ENCODE measurements around the gene LACRT.

The LACRT gene

DNA sequence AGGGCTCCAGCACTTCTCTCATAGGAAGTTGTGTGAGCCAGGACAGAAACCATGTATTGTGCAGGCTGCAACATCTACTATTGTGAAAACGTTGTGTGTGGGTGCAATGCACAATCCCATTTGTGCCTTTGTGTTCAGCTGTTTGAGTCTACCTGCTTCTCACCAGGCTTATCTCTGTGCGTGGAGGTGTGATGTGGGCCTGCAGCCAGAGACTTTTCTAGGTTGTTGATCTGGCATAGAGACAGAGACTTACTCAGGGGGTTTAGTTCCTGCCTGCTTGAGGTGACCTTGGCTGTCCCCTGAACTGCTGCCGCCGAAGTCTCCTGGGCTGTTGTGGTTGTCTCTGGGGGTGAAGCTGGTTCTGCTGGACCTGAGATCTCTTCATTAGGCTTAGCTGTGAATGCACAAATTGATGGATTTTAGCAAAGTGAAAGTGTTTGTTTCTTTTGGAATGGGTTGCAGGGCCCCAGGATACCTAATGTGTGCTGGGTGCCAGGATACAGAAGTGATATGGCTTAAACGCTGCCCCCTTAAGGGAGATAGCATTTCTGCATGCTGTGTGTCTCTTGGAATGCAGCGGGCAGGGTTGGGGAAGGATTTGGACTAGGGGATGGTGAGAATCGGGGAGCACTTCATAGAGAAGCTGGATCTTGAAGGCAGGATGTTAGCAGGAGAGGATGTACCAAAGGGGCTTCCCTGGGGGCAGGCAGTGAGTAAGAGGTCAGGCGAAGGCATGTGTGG is 2.5 kb downstream of the LACRT start:
- TF ChIP-seq, protein P1, sequence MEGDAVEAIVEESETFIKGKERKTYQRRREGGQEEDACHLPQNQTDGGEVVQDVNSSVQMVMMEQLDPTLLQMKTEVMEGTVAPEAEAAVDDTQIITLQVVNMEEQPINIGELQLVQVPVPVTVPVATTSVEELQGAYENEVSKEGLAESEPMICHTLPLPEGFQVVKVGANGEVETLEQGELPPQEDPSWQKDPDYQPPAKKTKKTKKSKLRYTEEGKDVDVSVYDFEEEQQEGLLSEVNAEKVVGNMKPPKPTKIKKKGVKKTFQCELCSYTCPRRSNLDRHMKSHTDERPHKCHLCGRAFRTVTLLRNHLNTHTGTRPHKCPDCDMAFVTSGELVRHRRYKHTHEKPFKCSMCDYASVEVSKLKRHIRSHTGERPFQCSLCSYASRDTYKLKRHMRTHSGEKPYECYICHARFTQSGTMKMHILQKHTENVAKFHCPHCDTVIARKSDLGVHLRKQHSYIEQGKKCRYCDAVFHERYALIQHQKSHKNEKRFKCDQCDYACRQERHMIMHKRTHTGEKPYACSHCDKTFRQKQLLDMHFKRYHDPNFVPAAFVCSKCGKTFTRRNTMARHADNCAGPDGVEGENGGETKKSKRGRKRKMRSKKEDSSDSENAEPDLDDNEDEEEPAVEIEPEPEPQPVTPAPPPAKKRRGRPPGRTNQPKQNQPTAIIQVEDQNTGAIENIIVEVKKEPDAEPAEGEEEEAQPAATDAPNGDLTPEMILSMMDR (conservative IDR thresholded peaks at IDR 0.05): peak; percentile 32
- TF ChIP-seq ZFX (IDR thresholded peaks at IDR 0.05): no peak
- no peak overlapping the region for H3K27ac ChIP-seq

DNA sequence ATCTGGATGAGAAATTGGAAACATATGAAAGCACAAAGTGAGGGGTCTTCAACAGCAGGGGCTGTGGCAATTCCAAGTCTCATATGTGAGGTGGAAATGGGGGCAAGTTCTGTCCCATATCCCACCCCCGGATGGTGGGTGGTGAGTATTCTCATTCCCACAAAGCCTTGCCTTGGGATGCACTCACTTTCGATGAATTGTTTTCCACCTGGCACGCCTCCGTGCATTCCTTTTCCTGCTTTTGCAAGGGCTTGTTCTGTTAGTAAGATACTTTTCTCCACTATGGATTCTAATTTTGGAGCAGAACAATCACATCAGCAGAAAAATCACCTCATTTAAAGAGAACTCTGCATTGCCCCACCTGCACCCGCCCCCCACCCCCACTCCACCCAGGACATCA is 3.1 kb downstream of the LACRT start:
- TF ChIP-seq, protein P1 (conservative IDR thresholded peaks at IDR 0.05): no peak
- TF ChIP-seq ZFX (IDR thresholded peaks at IDR 0.05): no peak
- H3K27ac ChIP-seq: no peak overlapping the region

DNA sequence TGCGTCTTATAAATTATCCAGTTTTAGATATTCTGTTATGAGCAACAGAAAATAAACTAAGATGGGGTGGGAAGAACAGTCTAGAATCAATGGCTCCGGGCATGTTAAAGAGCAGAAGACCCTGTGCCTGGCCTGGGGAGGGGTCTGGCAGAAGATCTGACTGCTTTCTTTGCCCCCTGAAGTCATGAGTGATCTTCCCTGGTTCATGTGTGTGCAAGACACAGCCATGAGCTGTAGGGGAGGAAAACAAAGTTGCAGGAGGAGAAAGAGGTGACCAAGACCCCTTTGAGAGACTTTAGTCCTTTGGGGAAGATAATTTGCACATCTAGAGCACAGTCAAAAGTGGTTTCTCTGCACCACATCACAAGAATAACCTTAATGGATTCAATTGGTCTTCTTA is 4.8 kb downstream of the LACRT start:
- H3K27ac ChIP-seq: no peak overlapping the region
- no peak for TF ChIP-seq ZFX (IDR thresholded peaks at IDR 0.05)
- TF ChIP-seq, protein P1 (conservative IDR thresholded peaks at IDR 0.05): no peak

DNA sequence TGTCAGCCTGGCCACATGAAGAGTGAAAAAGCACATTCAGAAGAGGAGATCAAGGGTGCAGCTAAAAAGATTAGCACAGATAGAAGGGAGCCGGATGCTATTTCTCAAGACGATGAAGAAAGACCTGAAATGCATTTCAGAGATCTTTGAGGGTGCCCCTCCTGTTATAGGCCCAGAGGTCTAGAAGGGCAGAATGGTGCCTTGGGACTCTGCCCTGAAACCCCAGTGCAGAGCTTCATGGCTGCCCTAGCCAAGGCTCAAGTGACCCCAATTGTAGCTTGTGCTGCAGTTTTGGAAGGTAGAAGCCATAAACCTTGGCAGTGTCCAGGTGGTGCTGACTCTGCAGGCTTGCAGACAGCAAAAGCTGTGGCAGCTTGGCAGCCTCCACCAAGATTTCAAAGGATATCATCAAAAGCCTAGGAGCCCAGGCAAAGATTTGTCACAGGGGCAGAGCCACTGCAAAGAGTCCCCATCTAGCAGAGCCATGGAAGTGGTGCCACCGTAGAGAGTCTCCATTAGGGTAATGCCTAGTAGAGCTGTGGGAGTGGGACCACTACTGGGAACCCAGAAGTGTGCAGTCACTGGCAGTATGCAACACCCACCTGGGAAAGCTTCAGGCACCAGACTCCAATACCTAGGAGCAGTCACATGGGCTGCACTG is 6.4 kb downstream of the LACRT start:
- no peak overlapping the region for H3K27ac ChIP-seq
- TF ChIP-seq, protein P1 (conservative IDR thresholded peaks at IDR 0.05): no peak
- no peak for TF ChIP-seq ZFX (IDR thresholded peaks at IDR 0.05)

DNA sequence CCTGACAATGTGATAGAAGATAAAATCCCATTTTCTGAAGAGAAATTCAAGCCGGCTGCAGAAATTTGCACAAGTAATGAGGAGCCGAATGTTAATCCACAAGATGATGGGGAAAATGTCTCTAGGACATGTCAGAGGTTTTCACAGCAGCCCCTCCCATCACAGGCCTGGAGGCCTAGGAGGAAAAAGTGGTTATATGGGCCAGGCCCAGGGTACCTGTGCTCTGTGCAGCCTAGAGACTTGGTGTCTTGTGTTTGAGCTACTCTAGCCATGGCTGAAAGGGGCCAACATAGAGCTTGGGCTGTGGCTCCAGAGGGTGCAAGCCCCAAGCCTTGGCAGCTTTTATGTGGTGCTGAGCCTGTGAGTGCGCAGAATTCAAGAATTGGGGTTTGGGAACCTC is 7.4 kb downstream of the LACRT start:
- H3K27ac ChIP-seq: no peak overlapping the region
- TF ChIP-seq, protein P1 (conservative IDR thresholded peaks at IDR 0.05): no peak
- TF ChIP-seq ZFX (IDR thresholded peaks at IDR 0.05): no peak

DNA sequence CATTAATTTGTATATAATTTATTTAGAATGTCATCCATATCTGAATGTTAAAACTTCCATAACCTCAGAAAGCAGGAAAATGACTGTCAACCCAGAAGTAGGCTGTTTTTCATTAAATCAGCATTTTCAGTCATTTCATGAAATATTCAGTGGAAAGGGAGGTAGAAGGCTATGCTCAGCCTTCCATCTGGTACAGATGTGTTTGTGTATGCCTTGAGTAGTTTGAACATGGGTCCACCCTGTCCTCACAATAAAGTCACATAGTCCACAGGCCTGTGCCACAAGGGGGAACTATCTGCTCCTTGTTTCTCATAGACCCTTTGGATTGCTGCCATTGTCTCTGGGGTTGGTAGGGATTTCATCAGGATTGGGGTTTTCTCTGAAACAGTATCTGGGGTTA is 9.1 kb downstream of the LACRT start:
- TF ChIP-seq, protein P1 (conservative IDR thresholded peaks at IDR 0.05): no peak
- TF ChIP-seq ZFX (IDR thresholded peaks at IDR 0.05): no peak
- no peak overlapping the region for H3K27ac ChIP-seq

Measured in C4-2B (cell line).